ENCODE measurements around the gene WEE2.
A peak's percentile ranks its signal among the peaks of the same experiment; 100 is the strongest.
"Not testable (repeated sequence)": the region's sequence is repeated elsewhere in the genome, so short reads cannot be mapped to it uniquely, and the experiment has no call there.

Gene WEE2

GRCh38 chr7:141715794-141716689, 7.9 kb downstream of the WEE2 start:
- DNase-seq: no peak

GRCh38 chr7:141717450-141717849, 9.3 kb downstream of the WEE2 start:
- DNase-seq: no peak

- DNase-seq: no peak
Observed at GRCh38 chr7:141722529-141722928, 14.4 kb downstream of the WEE2 start.

GRCh38 chr7:141729020-141729419, 20.9 kb downstream of the WEE2 start:
- no peak for DNase-seq

GRCh38 chr7:141731476-141732149, 23.5 kb downstream of the WEE2 start:
- DNase-seq: no peak

GRCh38 chr7:141737118-141737835, 29.1 kb downstream of the WEE2 start:
- no peak for DNase-seq

- DNase-seq: peak; percentile 37
Observed at GRCh38 chr7:141737836-141738591, 29.9 kb downstream of the WEE2 start, which contains the start of gene SSBP1. Gene SSBP1, plus strand, starts transcription at chr7:141738358. Its CDS starts 809 bp downstream, at chr7:141739167.

GRCh38 chr7:141738592-141739013, 30.4 kb downstream of the WEE2 start:
- no peak for DNase-seq

- DNase-seq: no peak
Observed at GRCh38 chr7:141739250-141739649, 31.1 kb downstream of the WEE2 start.

GRCh38 chr7:141742229-141742628, 34.1 kb downstream of the WEE2 start:
- DNase-seq: no peak

GRCh38 chr7:141744131-141744530, 36.0 kb downstream of the WEE2 start:
- no peak for DNase-seq

GRCh38 chr7:141748396-141748795, 40.2 kb downstream of the WEE2 start:
- no peak for DNase-seq

GRCh38 chr7:141751904-141752303, 43.8 kb downstream of the WEE2 start:
- not testable (repeated sequence) for DNase-seq

- DNase-seq: no peak
Observed at GRCh38 chr7:141752634-141753033, 44.5 kb downstream of the WEE2 start.

- no peak for DNase-seq
Observed at GRCh38 chr7:141754939-141755338, 46.8 kb downstream of the WEE2 start.

GRCh38 chr7:141763797-141764196, 55.6 kb downstream of the WEE2 start, which contains the start of gene TAS2R3:
Gene TAS2R3, plus strand, starts transcription at chr7:141764097. Its CDS starts 62 bp downstream, at chr7:141764159.
- DNase-seq: no peak

GRCh38 chr7:141770083-141770583, 62.0 kb downstream of the WEE2 start:
- not testable (repeated sequence) for DNase-seq

GRCh38 chr7:141776374-141776773, 68.2 kb downstream of the WEE2 start, which contains the start of gene TAS2R4:
Gene TAS2R4, plus strand, starts transcription at chr7:141776674. Its CDS starts 1,815 bp downstream, at chr7:141778489.
- no peak for DNase-seq
